ENCODE results near the gene GDF15.

DNA sequence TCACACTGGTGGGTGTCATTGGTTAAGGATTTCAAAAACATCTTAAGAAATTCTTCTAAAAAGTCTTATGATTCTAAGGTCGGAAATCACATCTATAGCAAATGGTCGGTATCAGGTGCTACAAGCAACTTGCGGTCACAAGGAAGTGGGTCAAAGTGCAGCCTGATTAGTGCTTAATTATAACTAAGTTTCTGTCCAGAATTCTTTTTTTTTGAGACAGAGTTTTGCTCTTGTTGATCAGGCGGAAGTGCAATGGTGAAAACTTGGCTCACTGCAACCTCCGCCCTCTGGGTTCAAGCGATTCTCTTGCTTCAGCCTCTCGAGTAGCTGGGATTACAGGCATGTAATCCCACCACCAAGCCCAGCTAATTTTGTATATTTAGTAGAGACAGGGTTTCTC is 1.2 kb upstream of the GDF15 start:
- TF ChIP-seq, protein P1, sequence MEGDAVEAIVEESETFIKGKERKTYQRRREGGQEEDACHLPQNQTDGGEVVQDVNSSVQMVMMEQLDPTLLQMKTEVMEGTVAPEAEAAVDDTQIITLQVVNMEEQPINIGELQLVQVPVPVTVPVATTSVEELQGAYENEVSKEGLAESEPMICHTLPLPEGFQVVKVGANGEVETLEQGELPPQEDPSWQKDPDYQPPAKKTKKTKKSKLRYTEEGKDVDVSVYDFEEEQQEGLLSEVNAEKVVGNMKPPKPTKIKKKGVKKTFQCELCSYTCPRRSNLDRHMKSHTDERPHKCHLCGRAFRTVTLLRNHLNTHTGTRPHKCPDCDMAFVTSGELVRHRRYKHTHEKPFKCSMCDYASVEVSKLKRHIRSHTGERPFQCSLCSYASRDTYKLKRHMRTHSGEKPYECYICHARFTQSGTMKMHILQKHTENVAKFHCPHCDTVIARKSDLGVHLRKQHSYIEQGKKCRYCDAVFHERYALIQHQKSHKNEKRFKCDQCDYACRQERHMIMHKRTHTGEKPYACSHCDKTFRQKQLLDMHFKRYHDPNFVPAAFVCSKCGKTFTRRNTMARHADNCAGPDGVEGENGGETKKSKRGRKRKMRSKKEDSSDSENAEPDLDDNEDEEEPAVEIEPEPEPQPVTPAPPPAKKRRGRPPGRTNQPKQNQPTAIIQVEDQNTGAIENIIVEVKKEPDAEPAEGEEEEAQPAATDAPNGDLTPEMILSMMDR (conservative IDR thresholded peaks at IDR 0.05) = no peak
- no peak for TF ChIP-seq EZH2 (IDR thresholded peaks at IDR 0.05; ENCODE audit: low read depth)

Measured in PC-9 (cell line).